NB4 (cell line): ENCODE data around the gene YBX3.

Experiments used
- POLR2A ChIP-seq: IDR thresholded peaks from 2 replicates; pipeline ENCODE4 v1.6.1; 2011; ENCODE audit warnings: mild to moderate bottlenecking; ENCODE audit not compliant: insufficient read length; ENCODE audit errors: extremely low read depth
- TF ChIP-seq, protein P1 (sequence below): IDR thresholded peaks from one replicate; pipeline ENCODE4 v1.5.1; 2012; ENCODE audit warnings: low read depth, low read length
- TF ChIP-seq, protein P2 (sequence below): IDR thresholded peaks from 2 replicates; pipeline ENCODE4 v1.6.1; 2011; ENCODE audit warnings: low read depth, low read length

DNA sequence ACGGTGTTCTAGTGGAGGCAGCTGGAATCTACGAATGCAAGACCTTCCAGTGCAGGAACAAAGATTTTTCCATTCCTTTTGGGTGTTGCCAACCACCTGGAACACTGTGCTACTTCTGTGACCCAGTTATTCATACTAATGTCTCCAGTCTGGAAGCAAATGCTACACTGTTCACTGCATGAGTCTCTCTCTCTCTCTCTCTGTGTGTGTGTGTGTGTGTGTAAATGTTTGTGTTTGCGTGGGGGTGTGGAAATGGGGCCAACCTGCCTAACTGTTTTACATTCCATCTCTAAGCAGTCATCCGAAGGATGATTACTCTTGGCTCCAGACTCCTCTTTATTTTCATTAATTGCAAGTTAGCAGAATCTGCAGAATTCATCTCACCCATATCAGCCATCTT is 29.9 kb upstream of the YBX3 start:
- TF ChIP-seq, protein P1, sequence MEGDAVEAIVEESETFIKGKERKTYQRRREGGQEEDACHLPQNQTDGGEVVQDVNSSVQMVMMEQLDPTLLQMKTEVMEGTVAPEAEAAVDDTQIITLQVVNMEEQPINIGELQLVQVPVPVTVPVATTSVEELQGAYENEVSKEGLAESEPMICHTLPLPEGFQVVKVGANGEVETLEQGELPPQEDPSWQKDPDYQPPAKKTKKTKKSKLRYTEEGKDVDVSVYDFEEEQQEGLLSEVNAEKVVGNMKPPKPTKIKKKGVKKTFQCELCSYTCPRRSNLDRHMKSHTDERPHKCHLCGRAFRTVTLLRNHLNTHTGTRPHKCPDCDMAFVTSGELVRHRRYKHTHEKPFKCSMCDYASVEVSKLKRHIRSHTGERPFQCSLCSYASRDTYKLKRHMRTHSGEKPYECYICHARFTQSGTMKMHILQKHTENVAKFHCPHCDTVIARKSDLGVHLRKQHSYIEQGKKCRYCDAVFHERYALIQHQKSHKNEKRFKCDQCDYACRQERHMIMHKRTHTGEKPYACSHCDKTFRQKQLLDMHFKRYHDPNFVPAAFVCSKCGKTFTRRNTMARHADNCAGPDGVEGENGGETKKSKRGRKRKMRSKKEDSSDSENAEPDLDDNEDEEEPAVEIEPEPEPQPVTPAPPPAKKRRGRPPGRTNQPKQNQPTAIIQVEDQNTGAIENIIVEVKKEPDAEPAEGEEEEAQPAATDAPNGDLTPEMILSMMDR: no peak
- TF ChIP-seq, protein P2, sequence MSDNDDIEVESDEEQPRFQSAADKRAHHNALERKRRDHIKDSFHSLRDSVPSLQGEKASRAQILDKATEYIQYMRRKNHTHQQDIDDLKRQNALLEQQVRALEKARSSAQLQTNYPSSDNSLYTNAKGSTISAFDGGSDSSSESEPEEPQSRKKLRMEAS: no peak
- TF ChIP-seq POLR2A: no peak
